Liver (tissue), 9 donors: ENCODE data around the gene PLXND1. TPM values are rescaled to one million over a fixed set of nuclear protein-coding genes. Genes with fewer than 3 reads are reported as not detected.
A peak's percentile ranks its signal among the peaks of the same experiment; 100 is the strongest.

ENCODE experiments used
- DNase-seq: peaks from one replicate; pipeline ENCODE4 v3.0.0-alpha.2; 2017; ENCODE audit warnings: low spot score
- H3K27ac ChIP-seq, 2 donors: one replicate each; pipeline ENCODE4 v1.7.0; 2013; ENCODE audit warnings: inconsistent platforms in 2 of 2, low read length in 2 of 2, control low read depth in 1 of 2, low read depth in 1 of 2, mild to moderate bottlenecking in 1 of 2
- H3K27me3 ChIP-seq, 4 donors: one replicate each; pipeline versions ENCODE4 v1.6.1 to v1.7.0; 2013; ENCODE audit warnings: low read length in 3 of 4, inconsistent platforms in 1 of 4, mild to moderate bottlenecking in 1 of 4, moderate library complexity in 1 of 4; ENCODE audit not compliant: control insufficient read depth in 4 of 4, insufficient read depth in 4 of 4
- H3K36me3 ChIP-seq, 4 donors: one replicate each; pipeline versions ENCODE4 v1.6.1 to v1.7.0; 2013; ENCODE audit warnings: low read length in 3 of 4, mild to moderate bottlenecking in 3 of 4, low read depth in 1 of 4, moderate library complexity in 1 of 4; ENCODE audit not compliant: control insufficient read depth in 4 of 4, insufficient read depth in 3 of 4
- H3K4me1 ChIP-seq, 4 donors: one replicate each; pipeline versions ENCODE4 v1.6.1 to v1.7.0; 2013; ENCODE audit warnings: low read length in 3 of 4, mild to moderate bottlenecking in 3 of 4, moderate library complexity in 1 of 4; ENCODE audit not compliant: control insufficient read depth in 4 of 4, insufficient read depth in 4 of 4
- H3K4me3 ChIP-seq, 3 donors: one replicate each; pipeline versions ENCODE4 v1.6.1 to v1.7.0; 2013; ENCODE audit warnings: low read length in 3 of 3, control low read depth in 1 of 3, low read depth in 1 of 3, mild to moderate bottlenecking in 1 of 3
- H3K9ac ChIP-seq, 2 donors: one replicate each; pipeline ENCODE4 v1.7.0; 2013; ENCODE audit warnings: low read length in 2 of 2, mild to moderate bottlenecking in 2 of 2, moderate library complexity in 2 of 2, control low read depth in 1 of 2, low read depth in 1 of 2
- H3K9me3 ChIP-seq, 4 donors: one replicate each; pipeline versions ENCODE4 v1.6.1 to v1.7.0; 2013; ENCODE audit warnings: low read length in 3 of 4; ENCODE audit not compliant: control insufficient read depth in 4 of 4
- EGR1 ChIP-seq, 2 donors: IDR thresholded peaks; 2 replicates each; pipeline ENCODE4 v1.6.1; 2016 to 2018; ENCODE audit warnings: antibody characterized with exemption in 2 of 2, low read depth in 2 of 2
- FOXA2 ChIP-seq: IDR thresholded peaks from 2 replicates; pipeline ENCODE4 v1.6.1; 2016; ENCODE audit warnings: antibody characterized with exemption
- GABPA ChIP-seq, 2 donors: IDR thresholded peaks in 1 of 2; conservative IDR thresholded peaks in 1 of 2; 2 replicates each; pipeline ENCODE4 v1.6.1; 2016; ENCODE audit warnings: antibody characterized with exemption in 2 of 2, mild to moderate bottlenecking in 1 of 2, moderate library complexity in 1 of 2
- HNF4A ChIP-seq, 2 donors: conservative IDR thresholded peaks; 2 replicates each; pipeline ENCODE4 v1.6.1; 2016; ENCODE audit warnings: antibody characterized with exemption in 2 of 2, mild to moderate bottlenecking in 2 of 2
- HNF4G ChIP-seq: IDR thresholded peaks from 2 replicates; pipeline ENCODE4 v1.6.1; 2016; ENCODE audit warnings: antibody characterized with exemption
- JUND ChIP-seq, 2 donors: IDR thresholded peaks; 2 replicates each; pipeline ENCODE4 v1.6.1; 2016; ENCODE audit warnings: antibody characterized with exemption in 2 of 2
- NR2F2 ChIP-seq: IDR thresholded peaks from 2 replicates; pipeline ENCODE4 v1.6.1; 2016; ENCODE audit warnings: antibody characterized with exemption
- RAD21 ChIP-seq, 2 donors: IDR thresholded peaks; 2 replicates each; pipeline ENCODE4 v1.6.1; 2016; ENCODE audit warnings: antibody characterized with exemption in 2 of 2, mild to moderate bottlenecking in 2 of 2
- RXRA ChIP-seq, 2 donors: IDR thresholded peaks; 2 replicates each; pipeline ENCODE4 v1.6.1; 2017 to 2018; ENCODE audit warnings: antibody characterized with exemption in 2 of 2, mild to moderate bottlenecking in 1 of 2
- SP1 ChIP-seq: IDR thresholded peaks from 2 replicates; pipeline ENCODE4 v1.6.1; 2018; ENCODE audit warnings: antibody characterized with exemption, mild to moderate bottlenecking
- TAF1 ChIP-seq: conservative IDR thresholded peaks from 2 replicates; pipeline ENCODE4 v1.6.1; 2016; ENCODE audit warnings: antibody characterized with exemption, mild to moderate bottlenecking
- YY1 ChIP-seq: IDR thresholded peaks from 2 replicates; pipeline ENCODE4 v1.6.1; 2016; ENCODE audit warnings: antibody characterized with exemption, mild to moderate bottlenecking
- WGBS: extraction: QIAGEN DNeasy Blood & Tissue Kit; methylation state at CpG from one replicate; pipeline ENCODE4 v1.1.7; 2013; 5-methylcytosine and 5-hydroxymethylcytosine counted together
- polyA plus RNA-seq, 2 donors: library from polyadenylated mRNA; stranded (reverse) in 1 of 2; unstranded in 1 of 2; fragments of 200-250 nt in 1 of 2; fragments of >200 nt in 1 of 2; fragmentation: Nextera tagmentation in 1 of 2; extraction: Ambion mirVana in 1 of 2; gene quantifications; one replicate each; pipeline versions ENCODE4 v1.2.1 to v1.2.3, GENCODE V29; 2013 to 2015
- total RNA-seq, 2 donors: library from RNA; depleted of rRNA; stranded (reverse); fragments of >200 nt; gene quantifications; one replicate each; pipeline ENCODE4 v1.2.3, GENCODE V29; 2014
- TF ChIP-seq, protein P1 (sequence below): IDR thresholded peaks from 2 replicates; pipeline ENCODE4 v1.6.1; 2016; ENCODE audit warnings: antibody characterized with exemption, mild to moderate bottlenecking
- TF ChIP-seq, protein P2 (sequence below): IDR thresholded peaks from 2 replicates; pipeline ENCODE4 v1.6.1; 2016; ENCODE audit warnings: antibody characterized with exemption
- TF ChIP-seq, protein P3 (sequence below): IDR thresholded peaks from 2 replicates; pipeline ENCODE4 v1.6.1; 2016; ENCODE audit warnings: antibody characterized with exemption
- TF ChIP-seq, protein P4 (sequence below): IDR thresholded peaks from 2 replicates; pipeline ENCODE4 v1.6.1; 2016; ENCODE audit warnings: antibody characterized with exemption
- TF ChIP-seq, protein P5 (sequence below): fragments of 150-350 bp; IDR thresholded peaks from 2 replicates; pipeline ENCODE4 v1.5.1; 2017; ENCODE audit warnings: improper control_type of control experiment, low read depth, low read length; ENCODE audit not compliant: missing input control
- donor health status: healthy.
- donor health status: healthy.
- donor health status: healthy.
- donor health status: healthy.
- donor health status: healthy.

PLXND1 gene
- total and polyA plus RNA-seq, 4 donors = 10.4 to 50.2 (median 32.8) TPM

DNA sequence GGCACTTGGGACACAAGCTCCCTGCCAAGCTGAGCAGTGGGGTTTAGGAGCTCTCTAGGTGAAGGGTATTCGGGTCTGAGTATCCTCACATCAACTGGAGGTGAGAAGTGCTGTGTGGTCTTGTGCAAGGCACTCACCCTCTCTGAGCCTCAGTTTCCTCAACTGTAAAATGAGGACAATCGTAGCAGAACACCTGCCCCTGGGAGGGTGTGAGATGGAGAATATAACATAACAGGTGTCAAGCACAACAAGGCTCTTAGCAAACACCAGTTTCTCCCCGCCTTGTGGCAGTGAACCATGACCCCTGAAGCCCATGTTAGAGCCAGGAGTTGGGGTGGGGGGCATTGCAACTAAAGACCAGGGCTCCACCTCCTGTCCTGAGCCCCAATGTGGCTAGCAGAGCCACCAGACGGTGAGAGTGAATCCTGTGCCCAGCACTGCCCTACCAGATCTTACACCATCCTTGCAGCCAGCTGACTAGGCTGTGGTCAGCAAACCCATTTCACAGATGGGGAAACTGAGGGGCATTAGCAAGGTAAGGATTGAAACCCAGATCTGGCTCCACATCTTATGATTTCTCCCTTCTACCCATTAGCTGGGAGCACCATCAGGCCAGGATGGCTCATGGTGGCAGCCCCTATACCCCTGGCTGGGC, 2.6 kb upstream of the PLXND1 start:
- H3K36me3 ChIP-seq = no peaks in the 10 kb centered on the region
- no peak overlapping the region for H3K4me3 ChIP-seq
- peaks cover 3 to 22% (median 11%) of the 10 kb centered on the region in 4 donors for H3K4me1 ChIP-seq
- H3K9ac ChIP-seq = no peak overlapping the region
- TF ChIP-seq, protein P1, sequence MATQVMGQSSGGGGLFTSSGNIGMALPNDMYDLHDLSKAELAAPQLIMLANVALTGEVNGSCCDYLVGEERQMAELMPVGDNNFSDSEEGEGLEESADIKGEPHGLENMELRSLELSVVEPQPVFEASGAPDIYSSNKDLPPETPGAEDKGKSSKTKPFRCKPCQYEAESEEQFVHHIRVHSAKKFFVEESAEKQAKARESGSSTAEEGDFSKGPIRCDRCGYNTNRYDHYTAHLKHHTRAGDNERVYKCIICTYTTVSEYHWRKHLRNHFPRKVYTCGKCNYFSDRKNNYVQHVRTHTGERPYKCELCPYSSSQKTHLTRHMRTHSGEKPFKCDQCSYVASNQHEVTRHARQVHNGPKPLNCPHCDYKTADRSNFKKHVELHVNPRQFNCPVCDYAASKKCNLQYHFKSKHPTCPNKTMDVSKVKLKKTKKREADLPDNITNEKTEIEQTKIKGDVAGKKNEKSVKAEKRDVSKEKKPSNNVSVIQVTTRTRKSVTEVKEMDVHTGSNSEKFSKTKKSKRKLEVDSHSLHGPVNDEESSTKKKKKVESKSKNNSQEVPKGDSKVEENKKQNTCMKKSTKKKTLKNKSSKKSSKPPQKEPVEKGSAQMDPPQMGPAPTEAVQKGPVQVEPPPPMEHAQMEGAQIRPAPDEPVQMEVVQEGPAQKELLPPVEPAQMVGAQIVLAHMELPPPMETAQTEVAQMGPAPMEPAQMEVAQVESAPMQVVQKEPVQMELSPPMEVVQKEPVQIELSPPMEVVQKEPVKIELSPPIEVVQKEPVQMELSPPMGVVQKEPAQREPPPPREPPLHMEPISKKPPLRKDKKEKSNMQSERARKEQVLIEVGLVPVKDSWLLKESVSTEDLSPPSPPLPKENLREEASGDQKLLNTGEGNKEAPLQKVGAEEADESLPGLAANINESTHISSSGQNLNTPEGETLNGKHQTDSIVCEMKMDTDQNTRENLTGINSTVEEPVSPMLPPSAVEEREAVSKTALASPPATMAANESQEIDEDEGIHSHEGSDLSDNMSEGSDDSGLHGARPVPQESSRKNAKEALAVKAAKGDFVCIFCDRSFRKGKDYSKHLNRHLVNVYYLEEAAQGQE = no peak
- TF ChIP-seq EGR1 (IDR thresholded peaks at IDR 0.05; ENCODE audit: low read depth in 2 of 2) (no peak), NR2F2 (no peak), RAD21 (IDR thresholded peaks at IDR 0.05) (no peak), FOXA2 (no peak), JUND (IDR thresholded peaks at IDR 0.05) (no peak), SP1 (no peak), GABPA (IDR thresholded peaks at IDR 0.05 in 1 of 2, conservative IDR thresholded peaks at IDR 0.05 in 1 of 2) (no peak), HNF4A (conservative IDR thresholded peaks at IDR 0.05) (no peak), TAF1 (no peak), HNF4G (no peak), RXRA (IDR thresholded peaks at IDR 0.05) (no peak), YY1 (no peak)
- TF ChIP-seq, protein P2, sequence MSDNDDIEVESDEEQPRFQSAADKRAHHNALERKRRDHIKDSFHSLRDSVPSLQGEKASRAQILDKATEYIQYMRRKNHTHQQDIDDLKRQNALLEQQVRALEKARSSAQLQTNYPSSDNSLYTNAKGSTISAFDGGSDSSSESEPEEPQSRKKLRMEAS = no peak
- TF ChIP-seq, protein P3, sequence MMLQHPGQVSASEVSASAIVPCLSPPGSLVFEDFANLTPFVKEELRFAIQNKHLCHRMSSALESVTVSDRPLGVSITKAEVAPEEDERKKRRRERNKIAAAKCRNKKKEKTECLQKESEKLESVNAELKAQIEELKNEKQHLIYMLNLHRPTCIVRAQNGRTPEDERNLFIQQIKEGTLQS = no peak
- TF ChIP-seq, protein P4, sequence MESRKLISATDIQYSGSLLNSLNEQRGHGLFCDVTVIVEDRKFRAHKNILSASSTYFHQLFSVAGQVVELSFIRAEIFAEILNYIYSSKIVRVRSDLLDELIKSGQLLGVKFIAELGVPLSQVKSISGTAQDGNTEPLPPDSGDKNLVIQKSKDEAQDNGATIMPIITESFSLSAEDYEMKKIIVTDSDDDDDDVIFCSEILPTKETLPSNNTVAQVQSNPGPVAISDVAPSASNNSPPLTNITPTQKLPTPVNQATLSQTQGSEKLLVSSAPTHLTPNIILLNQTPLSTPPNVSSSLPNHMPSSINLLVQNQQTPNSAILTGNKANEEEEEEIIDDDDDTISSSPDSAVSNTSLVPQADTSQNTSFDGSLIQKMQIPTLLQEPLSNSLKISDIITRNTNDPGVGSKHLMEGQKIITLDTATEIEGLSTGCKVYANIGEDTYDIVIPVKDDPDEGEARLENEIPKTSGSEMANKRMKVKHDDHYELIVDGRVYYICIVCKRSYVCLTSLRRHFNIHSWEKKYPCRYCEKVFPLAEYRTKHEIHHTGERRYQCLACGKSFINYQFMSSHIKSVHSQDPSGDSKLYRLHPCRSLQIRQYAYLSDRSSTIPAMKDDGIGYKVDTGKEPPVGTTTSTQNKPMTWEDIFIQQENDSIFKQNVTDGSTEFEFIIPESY = no peak
- TF ChIP-seq, protein P5, sequence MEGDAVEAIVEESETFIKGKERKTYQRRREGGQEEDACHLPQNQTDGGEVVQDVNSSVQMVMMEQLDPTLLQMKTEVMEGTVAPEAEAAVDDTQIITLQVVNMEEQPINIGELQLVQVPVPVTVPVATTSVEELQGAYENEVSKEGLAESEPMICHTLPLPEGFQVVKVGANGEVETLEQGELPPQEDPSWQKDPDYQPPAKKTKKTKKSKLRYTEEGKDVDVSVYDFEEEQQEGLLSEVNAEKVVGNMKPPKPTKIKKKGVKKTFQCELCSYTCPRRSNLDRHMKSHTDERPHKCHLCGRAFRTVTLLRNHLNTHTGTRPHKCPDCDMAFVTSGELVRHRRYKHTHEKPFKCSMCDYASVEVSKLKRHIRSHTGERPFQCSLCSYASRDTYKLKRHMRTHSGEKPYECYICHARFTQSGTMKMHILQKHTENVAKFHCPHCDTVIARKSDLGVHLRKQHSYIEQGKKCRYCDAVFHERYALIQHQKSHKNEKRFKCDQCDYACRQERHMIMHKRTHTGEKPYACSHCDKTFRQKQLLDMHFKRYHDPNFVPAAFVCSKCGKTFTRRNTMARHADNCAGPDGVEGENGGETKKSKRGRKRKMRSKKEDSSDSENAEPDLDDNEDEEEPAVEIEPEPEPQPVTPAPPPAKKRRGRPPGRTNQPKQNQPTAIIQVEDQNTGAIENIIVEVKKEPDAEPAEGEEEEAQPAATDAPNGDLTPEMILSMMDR = no peak
- WGBS = 86% methylated on average over 4 of the region's 4 CpGs
- H3K27me3 ChIP-seq = no peaks in the 10 kb centered on the region
- no peaks in the 10 kb centered on the region for H3K9me3 ChIP-seq
- no peak for DNase-seq
- H3K27ac ChIP-seq = peak overlapping the region; percentile 57 to 79
